Lower leg skin (tissue), 4 donors: ENCODE results near the gene SPSB1. TPM values are rescaled to one million over a fixed set of nuclear protein-coding genes. Genes with fewer than 3 reads are reported as not detected.

Experiments
- DNase-seq, 2 donors: peaks; one replicate each; pipeline ENCODE4 v3.0.0-alpha.2; 2019; ENCODE audit warnings: low spot score in 2 of 2
- H3K4me3 ChIP-seq: fragments of 200-600 bp; sonication (generic); 2 replicates; pipeline ENCODE4 v1.5.1; 2017; ENCODE audit warnings: mild to moderate bottlenecking, low read depth; ENCODE audit not compliant: poor library complexity, severe bottlenecking
- POLR2A ChIP-seq, 2 donors: fragments of 450-650 bp; IDR thresholded peaks; one replicate each; pipeline ENCODE4 v1.6.1; 2016 to 2017; ENCODE audit warnings: antibody characterized with exemption in 2 of 2, mild to moderate bottlenecking in 1 of 2, moderate library complexity in 1 of 2
- WGBS, 2 donors: methylation state at CpG; one replicate each; pipeline ENCODE4 v1.1.5; 2018; 5-methylcytosine and 5-hydroxymethylcytosine counted together
- intact Hi-C: fragments of 100-400 bp; cut with DNase I; formaldehyde crosslinking; loops from one replicate; pipeline ENCODE4 v1.15.0; 2023; ENCODE audit warnings: low total_unique reads
- total RNA-seq, 4 donors: library from RNA; depleted of rRNA; stranded (reverse); fragments of >200 nt; gene quantifications; one replicate each; pipeline ENCODE4 v1.1.0, GENCODE V29; 2016
- TF ChIP-seq, protein P1 (sequence below), 3 donors: fragments of 450-650 bp; IDR thresholded peaks; one replicate each; pipeline ENCODE4 v1.5.1; 2016; ENCODE audit warnings: antibody characterized with exemption in 3 of 3, mild to moderate bottlenecking in 3 of 3, moderate library complexity in 2 of 3

SPSB1 gene
- total RNA-seq, 4 donors from 2014 or later, result 25.3 to 75.5 (median 45.3) TPM

DNA sequence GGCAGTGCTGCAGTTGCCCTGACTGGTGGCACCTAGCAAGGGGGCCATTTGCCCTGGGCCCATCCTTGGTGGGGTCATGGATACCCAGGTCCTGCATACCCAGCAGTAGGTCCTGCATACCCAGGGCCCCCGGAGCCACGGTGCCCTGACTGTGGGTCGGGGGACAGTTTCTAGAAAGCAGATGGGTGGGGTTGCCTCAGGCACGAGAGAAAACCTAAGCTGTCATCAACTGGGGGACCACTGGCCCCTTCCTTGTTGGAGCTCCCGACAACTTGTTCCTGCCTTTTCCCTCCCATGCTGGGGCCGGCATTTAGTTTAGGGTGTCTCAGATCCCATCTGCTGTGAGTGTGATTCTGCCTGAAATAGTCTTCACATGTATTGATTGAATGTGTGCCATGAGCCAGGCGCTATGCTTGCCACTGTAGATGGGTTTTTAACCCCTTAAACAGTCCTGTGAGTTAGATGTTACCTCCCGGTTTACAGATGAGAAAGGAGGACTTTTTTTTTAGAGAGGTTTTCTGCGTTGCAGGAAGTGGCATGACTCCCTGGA, 15.6 kb downstream of the SPSB1 start:
- intact Hi-C loops, result no loop called here
- 68 to 69% methylated on average over 9 of the region's 9 CpGs for WGBS, 2 donors

DNA sequence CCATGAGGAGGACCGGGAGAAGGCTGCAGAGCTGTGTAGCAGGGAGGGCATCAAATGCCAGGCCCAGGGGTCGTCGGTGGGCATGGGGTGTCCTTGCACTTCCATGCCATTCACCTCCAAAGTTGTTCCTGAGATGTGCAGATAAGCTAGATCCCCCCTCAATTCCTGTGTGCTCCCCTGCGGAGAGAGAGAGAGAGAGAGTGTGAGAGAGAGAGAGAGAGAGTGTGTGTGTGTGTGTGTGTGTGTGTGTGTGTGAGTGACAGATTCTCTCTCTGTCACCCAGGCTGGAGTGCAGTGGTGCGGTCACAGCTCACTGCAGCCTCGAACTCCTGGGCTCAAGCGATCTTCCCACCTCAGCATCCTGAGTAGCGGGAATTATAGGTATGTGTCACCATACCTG, 16.4 kb downstream of the SPSB1 start:
- DNase-seq, result no peak
- H3K4me3 ChIP-seq, result no peak overlapping the region
- intact Hi-C loops, result no loop called here
- 93 to 97% methylated on average over 8 of the region's 8 CpGs for WGBS, 2 donors
- TF ChIP-seq POLR2A (IDR thresholded peaks at IDR 0.05), result no peak
- TF ChIP-seq, protein P1, sequence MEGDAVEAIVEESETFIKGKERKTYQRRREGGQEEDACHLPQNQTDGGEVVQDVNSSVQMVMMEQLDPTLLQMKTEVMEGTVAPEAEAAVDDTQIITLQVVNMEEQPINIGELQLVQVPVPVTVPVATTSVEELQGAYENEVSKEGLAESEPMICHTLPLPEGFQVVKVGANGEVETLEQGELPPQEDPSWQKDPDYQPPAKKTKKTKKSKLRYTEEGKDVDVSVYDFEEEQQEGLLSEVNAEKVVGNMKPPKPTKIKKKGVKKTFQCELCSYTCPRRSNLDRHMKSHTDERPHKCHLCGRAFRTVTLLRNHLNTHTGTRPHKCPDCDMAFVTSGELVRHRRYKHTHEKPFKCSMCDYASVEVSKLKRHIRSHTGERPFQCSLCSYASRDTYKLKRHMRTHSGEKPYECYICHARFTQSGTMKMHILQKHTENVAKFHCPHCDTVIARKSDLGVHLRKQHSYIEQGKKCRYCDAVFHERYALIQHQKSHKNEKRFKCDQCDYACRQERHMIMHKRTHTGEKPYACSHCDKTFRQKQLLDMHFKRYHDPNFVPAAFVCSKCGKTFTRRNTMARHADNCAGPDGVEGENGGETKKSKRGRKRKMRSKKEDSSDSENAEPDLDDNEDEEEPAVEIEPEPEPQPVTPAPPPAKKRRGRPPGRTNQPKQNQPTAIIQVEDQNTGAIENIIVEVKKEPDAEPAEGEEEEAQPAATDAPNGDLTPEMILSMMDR (IDR thresholded peaks at IDR 0.05), result no peak

More for the DNA sequence above, 15.6 kb downstream of the SPSB1 start:
- no peak for DNase-seq
- no peak for TF ChIP-seq POLR2A (IDR thresholded peaks at IDR 0.05)
- TF ChIP-seq, protein P1 (IDR thresholded peaks at IDR 0.05), result no peak
- no peak overlapping the region for H3K4me3 ChIP-seq

DNA sequence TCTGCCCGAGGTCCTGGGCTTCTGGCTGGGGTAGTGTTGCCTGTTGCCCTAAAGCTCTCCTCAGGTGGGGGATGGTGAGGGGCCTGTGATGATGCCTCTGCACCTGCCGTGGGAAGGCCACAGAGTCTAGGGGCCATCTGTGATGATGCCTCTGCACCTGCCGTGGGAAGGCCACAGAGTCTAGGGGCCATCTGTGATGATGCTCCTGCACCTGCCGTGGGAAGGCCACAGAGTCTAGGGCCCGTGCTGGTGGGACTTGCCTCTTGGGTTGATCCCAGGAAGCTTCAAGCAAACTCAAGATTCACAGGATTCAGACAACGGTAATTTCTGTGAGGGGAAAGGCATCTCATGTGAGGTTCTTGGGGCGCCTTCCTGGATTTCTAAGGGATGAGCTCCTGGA, 17.3 kb downstream of the SPSB1 start:
- no peak for TF ChIP-seq POLR2A (IDR thresholded peaks at IDR 0.05)
- TF ChIP-seq, protein P1 (IDR thresholded peaks at IDR 0.05), result no peak
- WGBS, 2 donors, result 88 to 95% methylated on average over 6 to 7 of the region's 7 CpGs
- no peak for DNase-seq
- intact Hi-C loops, result no loop called here
- no peak overlapping the region for H3K4me3 ChIP-seq

DNA sequence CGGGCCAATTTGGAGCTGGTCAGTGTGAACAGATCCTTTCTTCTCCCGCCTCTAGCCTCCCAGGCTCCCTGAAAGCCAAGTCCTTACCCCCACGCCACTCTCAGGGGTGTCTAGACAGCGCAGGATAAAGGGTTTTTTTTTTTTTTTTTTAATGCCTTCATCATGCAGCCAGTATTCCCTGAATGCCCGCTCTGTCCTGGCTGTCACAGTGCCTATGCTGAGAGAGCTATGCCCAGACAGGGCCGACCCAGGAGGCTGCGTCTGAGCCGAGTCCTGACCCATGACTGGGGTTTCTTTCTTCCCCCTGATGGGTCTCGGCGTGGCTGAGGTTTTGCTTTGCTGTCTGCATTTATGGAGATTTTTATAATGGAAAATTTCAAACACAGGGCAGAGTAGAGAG, 18.3 kb downstream of the SPSB1 start:
- 91 to 96% methylated on average over 10 of the region's 10 CpGs for WGBS, 2 donors
- H3K4me3 ChIP-seq, result no peak overlapping the region
- no peak for DNase-seq
- intact Hi-C loops, result no loop called here
- TF ChIP-seq, protein P1 (IDR thresholded peaks at IDR 0.05), result no peak
- TF ChIP-seq POLR2A (IDR thresholded peaks at IDR 0.05), result no peak

DNA sequence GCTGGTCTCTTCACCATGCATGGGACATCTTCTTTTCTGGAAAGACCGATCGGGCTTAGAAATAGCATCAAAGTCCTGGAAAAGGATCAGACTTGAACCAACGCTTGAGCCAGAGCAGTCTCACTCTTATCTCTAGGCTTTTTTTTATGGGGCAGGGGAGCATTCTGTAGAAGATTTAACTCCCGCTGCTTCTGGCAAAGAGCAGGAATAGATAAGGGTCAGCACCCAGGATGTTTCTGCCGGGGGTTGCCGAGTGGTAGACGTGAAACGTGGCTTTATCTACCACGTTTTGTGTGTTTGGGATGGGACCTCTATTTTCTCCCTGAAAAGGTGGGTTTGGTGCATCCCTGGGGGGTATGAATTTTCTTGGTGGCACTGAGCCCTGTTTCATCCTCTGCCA, 18.8 kb downstream of the SPSB1 start:
- no peak for DNase-seq
- WGBS, 2 donors, result 88 to 91% methylated on average over 9 of the region's 9 CpGs
- intact Hi-C loops, result no loop called here
- H3K4me3 ChIP-seq, result no peak overlapping the region
- no peak for TF ChIP-seq POLR2A (IDR thresholded peaks at IDR 0.05)
- TF ChIP-seq, protein P1 (IDR thresholded peaks at IDR 0.05), result no peak

DNA sequence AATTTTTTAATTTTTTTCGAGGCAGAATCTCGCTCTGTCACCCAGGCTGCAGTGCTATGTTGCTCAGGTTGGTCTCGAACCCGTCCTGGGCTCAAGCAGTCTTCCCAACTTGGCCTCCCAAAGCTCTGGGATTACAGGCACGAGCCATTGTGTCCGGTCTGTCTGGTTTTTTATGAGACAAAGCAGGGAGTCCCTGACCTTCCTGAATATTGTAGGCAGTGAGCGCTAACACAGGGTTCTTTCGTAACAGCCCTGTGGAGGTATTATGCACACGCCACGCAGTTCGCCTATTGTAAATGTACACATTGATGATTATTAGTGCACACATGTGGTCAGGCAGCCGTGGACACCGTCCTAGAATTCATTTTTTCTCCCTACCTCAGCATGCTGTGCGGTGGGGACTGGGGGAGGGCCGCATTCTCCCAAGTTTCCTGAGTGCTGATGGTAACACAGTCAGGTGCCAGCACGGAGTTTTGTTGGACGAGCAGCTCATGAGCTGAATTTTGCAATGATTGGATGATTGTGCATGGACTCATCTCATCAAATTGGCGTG, 19.6 kb downstream of the SPSB1 start:
- intact Hi-C loops, result no loop called here
- 86 to 89% methylated on average over 18 of the region's 18 CpGs for WGBS, 2 donors
- TF ChIP-seq POLR2A (IDR thresholded peaks at IDR 0.05), result no peak
- TF ChIP-seq, protein P1 (IDR thresholded peaks at IDR 0.05), result no peak
- DNase-seq, result no peak
- no peak overlapping the region for H3K4me3 ChIP-seq
